SIG-M5 treated with dmso at 0.1 percent for 504 hours (cell line): ENCODE measurements around the gene KCNK3.
"Not testable (repeated sequence)": the region's sequence is repeated elsewhere in the genome, so short reads cannot be mapped to it uniquely, and the experiment has no call there.

Experiments
- DNase-seq: peaks from one replicate; lab custom pipeline; 2025; ENCODE audit not compliant: unreplicated experiment; lab: John Stamatoyannopoulos, UW

The KCNK3 gene

DNA sequence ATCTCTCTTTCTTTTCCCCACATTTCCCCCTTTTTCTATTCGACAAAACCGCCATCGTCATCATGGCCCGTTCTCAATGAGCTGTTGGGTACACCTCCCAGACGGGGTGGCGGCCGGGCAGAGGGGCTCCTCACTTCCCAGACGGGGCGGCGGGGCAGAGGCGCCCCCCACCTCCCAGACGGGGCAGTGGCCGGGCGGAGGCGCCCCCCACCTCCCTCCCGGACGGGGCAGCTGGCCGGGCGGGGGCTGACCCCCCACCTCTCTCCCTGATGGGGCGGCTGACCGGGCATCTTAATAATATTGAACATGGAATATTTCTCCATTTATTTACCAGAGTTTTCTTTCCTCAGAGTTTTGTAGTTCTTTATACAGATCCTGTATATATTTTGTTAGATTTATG lies 27.2 kb upstream of the KCNK3 start:
- not testable (repeated sequence) for DNase-seq

GRCh38 chr2:26666671-26667070 lies 25.9 kb upstream of the KCNK3 start:
- DNase-seq: no peak

DNA sequence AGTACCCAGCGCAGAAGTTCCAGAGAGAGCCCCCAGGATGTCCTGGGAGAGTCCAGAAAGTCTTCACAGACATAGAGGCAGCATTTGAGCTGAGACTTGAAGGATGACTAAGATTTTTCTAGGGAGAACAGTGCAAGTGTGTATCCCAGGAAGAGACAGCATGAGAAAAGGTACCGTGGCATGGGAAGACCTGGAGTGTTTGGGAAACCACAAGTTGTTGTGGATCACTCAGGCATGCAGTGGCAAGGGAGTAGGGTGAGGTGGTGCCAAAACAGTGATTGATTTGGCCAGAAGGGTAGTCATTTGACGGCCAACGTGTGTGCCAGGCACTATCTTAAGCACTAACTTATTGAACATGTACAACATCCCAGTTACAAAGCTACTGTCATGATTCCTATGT lies 24.5 kb upstream of the KCNK3 start:
- no peak for DNase-seq

DNA sequence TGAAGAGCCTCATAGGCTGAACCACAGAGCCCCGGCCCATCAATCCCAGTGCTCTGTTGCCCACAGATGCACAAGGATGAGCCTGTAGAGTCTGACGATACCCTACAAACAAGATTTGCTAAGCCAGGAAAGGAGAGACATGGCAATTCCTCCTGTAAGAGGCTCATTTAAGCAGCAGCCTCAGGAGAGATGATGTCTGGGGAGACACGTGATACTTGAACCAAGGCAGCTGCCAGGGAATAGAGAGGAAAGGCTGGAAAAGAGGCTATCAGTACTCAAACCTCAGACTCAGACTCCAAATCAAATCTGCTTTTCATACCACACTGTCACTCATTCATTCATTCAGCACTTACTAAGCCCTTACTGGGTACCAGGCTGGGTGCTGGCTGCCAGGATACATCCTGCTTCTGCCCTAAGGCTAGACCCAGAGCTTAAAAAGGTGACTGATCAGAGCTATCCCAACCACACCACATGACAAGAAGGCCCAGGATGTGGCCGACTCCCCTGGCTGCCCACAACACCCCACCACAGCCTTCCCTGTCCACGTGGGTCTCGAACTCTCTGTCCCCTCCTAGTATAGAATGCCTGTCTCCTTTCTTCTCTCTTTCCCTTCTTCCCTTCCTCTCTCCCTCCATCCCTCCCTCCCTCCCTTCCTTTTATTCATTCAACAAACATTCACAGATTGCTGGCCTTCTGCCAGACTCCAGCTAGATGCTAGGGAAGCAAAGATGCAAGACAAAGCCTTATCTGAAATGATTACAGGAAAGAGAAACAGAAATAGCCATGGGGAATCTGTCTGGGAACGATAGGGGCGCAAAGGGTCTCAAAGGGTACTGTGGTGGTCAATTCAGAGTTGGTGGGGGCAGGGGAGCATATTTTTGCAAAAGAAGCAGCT lies 23.4 kb upstream of the KCNK3 start:
- DNase-seq: no peak

- no peak for DNase-seq
Measured at GRCh38 chr2:26670171-26670570, 22.4 kb upstream of the KCNK3 start.

DNA sequence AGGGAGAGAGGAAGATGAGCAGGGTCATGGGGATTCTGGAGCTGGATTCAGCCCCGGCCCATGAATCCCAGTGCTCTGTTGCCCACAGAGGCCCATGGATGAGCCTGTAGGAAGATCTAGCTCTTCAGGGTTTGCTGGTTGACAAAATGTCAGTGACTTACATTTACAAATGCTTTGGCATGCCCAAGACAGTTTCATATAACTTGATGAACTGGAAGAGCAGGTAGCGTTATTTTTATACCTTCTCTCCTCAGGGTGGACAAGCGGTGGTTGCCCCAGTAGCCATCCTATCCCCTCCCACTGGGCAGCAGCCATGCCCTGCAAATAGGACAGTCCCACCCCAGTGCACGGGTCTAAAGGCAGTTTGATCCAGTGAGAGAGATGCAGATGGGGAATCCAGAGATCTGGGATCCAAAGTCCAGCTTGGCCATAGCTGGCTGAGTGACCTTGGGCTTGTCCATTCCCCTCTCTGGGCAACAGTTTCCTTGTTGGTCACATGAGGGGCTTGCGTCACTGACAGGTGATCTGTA lies 21.5 kb upstream of the KCNK3 start:
- DNase-seq: peak; percentile 9

GRCh38 chr2:26671691-26672090 lies 20.8 kb upstream of the KCNK3 start:
- no peak for DNase-seq

GRCh38 chr2:26672112-26672817 lies 20.3 kb upstream of the KCNK3 start:
- no peak for DNase-seq

GRCh38 chr2:26672818-26673393 lies 19.6 kb upstream of the KCNK3 start:
- DNase-seq: no peak

DNA sequence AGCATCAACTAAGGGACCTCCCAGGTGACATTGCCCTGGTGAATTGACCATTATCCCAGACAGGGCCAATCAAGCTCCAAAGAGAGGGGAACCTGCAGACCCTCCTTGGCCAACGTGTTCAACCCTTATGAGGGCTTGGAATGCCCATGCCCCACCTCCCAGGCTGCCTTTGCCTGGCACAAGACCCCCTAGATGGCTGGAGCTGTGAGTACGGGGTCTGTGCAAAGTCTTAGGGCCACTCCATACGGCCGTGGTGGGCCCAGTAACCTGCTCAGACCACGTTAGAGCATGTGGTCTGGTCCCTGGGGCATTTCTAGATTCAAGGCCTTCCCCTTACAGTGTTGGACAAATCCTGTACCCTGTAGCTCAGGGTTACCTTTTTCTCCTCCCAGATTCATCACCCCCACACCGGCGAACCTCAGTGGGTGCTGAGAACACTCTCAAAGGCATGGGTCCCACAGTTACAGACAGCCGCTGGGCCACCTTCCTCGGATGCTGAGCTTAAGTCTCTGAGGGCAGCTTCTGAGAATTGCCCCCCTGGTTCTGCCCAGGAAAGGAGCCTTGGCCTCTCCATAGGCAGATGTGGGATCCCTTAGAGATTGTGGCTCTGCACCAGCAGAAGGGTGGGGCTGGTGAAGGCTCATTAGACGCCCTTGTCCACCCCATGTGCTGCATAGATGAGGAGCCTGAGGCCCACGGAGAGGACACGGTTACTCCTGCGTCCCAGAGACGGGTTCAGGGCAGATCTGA lies 18.3 kb upstream of the KCNK3 start:
- no peak for DNase-seq

GRCh38 chr2:26674771-26675170 lies 17.8 kb upstream of the KCNK3 start:
- no peak for DNase-seq

DNA sequence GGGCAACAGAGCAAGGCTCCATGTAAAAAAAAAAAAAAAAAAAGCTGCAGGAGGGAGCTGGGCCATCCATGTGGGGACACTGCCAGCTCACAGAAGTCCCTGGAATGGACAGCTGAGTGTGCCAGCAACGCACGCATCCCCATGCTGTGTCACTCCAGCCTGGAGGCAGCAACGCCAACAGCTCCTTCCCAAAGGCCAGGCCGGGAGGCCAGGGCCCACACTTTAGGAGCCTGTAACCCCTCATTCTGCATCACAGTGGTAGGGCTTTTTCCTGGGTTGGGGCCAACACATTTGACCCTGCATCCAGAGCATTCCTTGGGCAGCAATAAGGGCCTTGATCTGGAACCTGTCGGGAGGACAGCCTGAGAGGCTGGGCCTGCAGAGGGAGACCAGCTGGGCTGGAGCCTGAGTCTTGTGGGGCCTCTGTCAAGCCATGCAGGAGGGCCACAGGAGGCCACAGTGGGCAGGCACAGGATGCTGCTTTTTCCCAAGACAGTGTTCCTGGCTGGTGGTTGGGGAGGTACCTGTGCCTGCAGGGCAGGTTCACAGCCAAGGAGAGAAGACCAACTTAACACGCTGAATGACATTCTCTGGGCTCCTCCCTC lies 16.8 kb upstream of the KCNK3 start:
- DNase-seq: no peak

- no peak for DNase-seq
Measured at GRCh38 chr2:26678035-26678434, 14.5 kb upstream of the KCNK3 start.

- no peak for DNase-seq
Measured at GRCh38 chr2:26679867-26680266, 12.7 kb upstream of the KCNK3 start.

DNA sequence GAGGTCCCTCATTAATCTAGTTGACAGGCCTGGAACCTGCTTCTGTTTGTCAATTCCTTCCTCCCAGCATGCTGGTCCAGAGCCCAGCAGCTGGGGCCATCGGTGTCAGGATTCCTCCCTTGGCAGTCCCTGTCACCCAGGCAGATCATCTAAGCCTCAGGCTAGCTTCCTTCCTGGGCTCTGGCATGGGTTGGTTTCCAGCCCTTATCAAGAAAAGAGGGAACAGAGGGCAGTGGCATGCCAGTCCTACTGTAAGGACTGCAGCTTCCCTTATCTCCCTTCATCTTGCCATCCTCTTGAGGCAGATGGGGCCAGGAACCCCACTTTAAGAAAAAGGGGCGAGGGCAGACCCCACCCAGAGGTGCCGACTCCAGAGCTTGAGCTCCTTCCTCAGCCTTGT lies 10.9 kb upstream of the KCNK3 start:
- DNase-seq: no peak

GRCh38 chr2:26682155-26682554 lies 10.4 kb upstream of the KCNK3 start:
- DNase-seq: no peak

DNA sequence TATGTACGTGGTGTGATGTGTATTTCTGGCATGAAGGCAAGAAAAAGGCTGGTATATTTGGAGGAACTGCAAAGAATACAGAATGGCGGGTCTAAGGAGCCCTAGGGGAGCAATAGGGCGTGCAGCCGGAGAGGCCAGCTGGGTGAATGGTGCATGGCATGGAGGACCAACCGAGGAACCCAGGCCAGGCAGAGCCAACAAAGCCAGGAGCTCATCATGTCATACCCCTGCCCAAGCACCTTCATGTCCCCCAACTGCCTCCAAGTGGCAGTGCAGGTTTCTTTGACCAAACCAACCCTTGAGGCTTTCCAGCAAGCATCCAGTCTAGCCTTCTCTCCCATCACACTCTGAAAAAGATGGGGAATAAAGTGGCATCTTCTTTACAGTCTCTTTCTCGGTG lies 8.9 kb upstream of the KCNK3 start:
- DNase-seq: no peak

DNA sequence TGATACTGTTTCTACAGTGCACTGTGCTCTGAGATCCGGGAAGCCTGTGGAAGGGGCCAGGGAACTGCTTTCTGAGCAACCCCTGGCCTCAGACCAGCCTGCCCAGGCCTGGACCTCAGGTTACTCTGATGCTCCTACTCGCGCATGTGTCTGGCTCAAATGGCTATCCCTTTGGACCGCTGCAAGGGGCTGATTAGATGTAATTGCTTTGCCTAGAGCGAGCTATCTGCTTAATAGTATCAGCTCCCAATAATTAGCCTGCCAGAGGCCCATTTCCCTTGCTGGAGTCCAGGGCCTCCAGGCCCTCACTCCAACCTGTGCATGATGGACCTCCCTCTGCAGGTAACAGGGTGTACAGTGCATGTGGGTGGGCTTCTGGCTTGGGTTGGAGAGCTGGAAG lies 7.2 kb upstream of the KCNK3 start:
- no peak for DNase-seq

- DNase-seq: no peak
Measured at GRCh38 chr2:26685989-26686839, 6.3 kb upstream of the KCNK3 start.

DNA sequence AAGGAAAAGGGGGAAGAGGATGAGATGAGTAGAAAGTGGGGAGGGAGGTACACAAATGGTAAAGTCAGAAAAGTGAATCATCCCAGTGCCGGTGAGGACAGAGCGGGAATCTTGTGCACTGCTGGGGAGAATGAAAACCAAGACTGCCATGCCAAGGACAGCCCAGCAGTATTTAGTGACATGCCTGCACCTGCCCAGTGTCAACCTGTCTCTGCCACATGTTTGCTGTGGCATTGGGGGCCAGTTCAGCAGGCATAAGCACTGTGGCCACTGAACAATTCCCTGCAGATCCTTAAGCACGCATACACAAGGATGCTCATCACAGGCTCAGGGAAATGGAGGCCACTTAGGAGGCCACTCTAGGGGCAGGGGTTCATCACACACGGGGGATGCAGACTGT lies 5.2 kb upstream of the KCNK3 start:
- DNase-seq: no peak
